ENCODE measurements around the gene EIF4B.

EIF4B gene

DNA sequence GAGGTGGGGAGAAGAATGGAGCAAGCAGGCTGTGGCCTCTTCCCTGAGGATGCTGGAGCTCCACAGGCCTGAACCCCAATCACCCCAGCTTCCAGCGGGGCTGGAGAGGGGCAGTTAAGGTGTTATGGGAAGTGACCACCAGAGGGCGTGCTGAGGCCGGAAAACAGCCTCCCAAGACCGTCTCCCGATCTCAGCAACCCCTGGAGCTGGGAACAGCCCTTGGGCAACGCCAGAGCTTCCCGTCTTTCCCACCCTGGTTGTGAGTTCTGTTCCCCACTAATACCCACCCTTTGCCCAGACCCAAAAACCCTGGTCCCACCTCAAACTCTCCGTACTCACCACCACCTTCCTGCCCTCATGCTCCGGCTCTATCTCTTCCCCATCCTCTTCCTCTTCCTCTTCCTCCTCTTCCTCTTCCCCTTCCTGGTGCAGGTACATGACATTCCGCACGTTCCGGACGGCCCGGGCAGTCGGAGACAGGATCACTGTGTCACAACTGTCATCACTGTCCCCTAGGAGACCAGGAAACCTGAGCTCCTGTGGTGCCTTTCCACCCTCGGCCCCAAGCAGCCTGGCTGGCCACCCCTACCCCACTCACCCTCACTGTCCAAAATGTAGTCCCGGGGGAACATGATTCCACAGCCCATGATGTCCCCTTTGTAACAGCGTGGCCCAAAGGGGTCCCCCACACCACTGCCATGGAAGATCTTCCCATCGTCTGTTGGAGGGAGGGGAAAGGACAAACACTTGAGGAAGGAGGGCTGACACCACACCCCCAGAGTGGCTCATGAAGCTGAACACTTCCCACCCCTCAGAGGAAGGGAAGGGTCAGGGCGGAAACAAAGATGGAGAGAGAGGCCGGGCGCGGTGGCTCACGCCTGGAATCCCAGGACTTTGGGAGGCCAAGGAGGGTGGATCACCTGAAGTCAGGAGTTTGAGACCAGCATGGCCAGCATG is 60.0 kb downstream of the EIF4B start:
- H3K4me1 ChIP-seq (ENCODE audit: insufficient read depth, low read length), result no peaks in the 10 kb centered on the region
- ATAC-seq (ENCODE audit: insufficient read depth, low read depth) (peak; percentile 75), DNase-seq (peak; percentile 60)
- no peak overlapping the region for H3K27ac ChIP-seq (ENCODE audit: low read length)
- no peaks in the 10 kb centered on the region for H3K9me3 ChIP-seq (ENCODE audit: insufficient read depth, low read length, severe bottlenecking)
- peaks cover 4% of the 10 kb centered on the region; the same call in 1 of the 2 replicates for H4K20me1 ChIP-seq (ENCODE audit: insufficient read depth, low read length)
- H3K36me3 ChIP-seq (ENCODE audit: insufficient read depth, low read length), result peaks cover 38% of the 10 kb centered on the region
- no peaks in the 10 kb centered on the region for H3K79me2 ChIP-seq (ENCODE audit: insufficient read depth, low read length)
- no peak overlapping the region for H3K9ac ChIP-seq (ENCODE audit: low read depth, low read length)
- H2AFZ ChIP-seq (ENCODE audit: low read depth, low read length), result no peak overlapping the region
- H3K4me2 ChIP-seq (ENCODE audit: insufficient read depth, low read length), result no peak overlapping the region
- no peaks in the 10 kb centered on the region for H3K27me3 ChIP-seq (ENCODE audit: insufficient read depth, low read length, poor library complexity)
- no peak overlapping the region for H3K4me3 ChIP-seq (ENCODE audit: low read depth in 1 of 2, low read length in 2 of 2)
- TF ChIP-seq, protein P1, sequence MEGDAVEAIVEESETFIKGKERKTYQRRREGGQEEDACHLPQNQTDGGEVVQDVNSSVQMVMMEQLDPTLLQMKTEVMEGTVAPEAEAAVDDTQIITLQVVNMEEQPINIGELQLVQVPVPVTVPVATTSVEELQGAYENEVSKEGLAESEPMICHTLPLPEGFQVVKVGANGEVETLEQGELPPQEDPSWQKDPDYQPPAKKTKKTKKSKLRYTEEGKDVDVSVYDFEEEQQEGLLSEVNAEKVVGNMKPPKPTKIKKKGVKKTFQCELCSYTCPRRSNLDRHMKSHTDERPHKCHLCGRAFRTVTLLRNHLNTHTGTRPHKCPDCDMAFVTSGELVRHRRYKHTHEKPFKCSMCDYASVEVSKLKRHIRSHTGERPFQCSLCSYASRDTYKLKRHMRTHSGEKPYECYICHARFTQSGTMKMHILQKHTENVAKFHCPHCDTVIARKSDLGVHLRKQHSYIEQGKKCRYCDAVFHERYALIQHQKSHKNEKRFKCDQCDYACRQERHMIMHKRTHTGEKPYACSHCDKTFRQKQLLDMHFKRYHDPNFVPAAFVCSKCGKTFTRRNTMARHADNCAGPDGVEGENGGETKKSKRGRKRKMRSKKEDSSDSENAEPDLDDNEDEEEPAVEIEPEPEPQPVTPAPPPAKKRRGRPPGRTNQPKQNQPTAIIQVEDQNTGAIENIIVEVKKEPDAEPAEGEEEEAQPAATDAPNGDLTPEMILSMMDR (IDR thresholded peaks at IDR 0.05; ENCODE audit: borderline replicate concordance, extremely low read depth, low read length, poor library complexity, severe bottlenecking), result peak; percentile 88
- no peak for TF ChIP-seq EZH2 (IDR thresholded peaks at IDR 0.05; ENCODE audit: borderline replicate concordance, low read depth, low read length, severe bottlenecking)

DNA sequence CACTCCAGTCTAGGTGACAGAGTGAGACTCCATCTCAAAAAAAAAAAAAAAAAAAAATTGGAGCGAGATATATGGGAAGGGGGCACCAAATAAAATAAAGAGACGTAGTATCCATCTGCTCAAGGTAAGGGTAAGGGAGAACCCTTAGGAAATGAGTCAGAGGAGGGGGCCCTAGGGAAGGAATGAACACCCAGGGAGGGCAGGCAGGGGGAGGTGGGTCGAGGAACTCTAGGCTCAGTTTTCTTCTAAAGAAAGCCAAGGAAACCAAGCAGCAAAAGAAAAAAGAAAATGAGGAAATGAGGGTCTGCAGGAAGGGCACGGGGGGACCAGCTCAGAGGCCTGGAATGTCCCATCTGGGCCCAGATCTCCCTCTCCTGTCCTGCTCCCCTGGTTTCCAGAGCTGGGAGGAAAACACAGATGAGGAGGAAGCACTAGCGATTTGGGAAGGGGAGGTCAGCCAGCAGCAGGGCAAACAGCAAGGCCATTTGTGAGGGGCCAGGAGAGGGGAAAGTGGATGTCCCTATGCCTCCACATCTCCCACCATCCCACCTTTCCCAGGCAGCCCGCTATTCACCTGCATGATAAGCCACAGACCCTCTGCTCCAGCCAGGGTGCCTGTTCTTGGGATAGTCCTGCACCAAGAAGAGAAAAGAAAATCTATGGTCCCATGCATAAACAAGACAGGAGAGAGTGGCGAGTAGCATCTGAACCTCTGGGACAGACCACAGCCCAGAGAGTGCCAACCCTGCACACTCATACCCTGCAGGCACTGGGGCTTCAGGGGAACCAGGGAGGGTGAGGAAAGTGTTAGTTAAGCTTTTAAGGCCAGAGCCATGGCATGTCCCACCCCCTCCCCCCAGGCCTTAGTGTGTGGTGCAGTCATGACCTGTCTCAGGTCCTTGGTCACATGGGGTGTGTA is 61.1 kb downstream of the EIF4B start:
- Histone ChIP-seq H4K20me1 (ENCODE audit: insufficient read depth, low read length) (peaks cover 4% of the 10 kb centered on the region; the same call in 1 of the 2 replicates), H3K4me1 (ENCODE audit: insufficient read depth, low read length) (no peaks in the 10 kb centered on the region), H3K79me2 (ENCODE audit: insufficient read depth, low read length) (no peaks in the 10 kb centered on the region), H3K4me2 (ENCODE audit: insufficient read depth, low read length) (no peak overlapping the region), H3K27ac (ENCODE audit: low read length) (no peak overlapping the region), H3K4me3 (ENCODE audit: low read depth in 1 of 2, low read length in 2 of 2) (no peak overlapping the region), H3K9me3 (ENCODE audit: insufficient read depth, low read length, severe bottlenecking) (no peaks in the 10 kb centered on the region), H3K9ac (ENCODE audit: low read depth, low read length) (no peak overlapping the region), H3K27me3 (ENCODE audit: insufficient read depth, low read length, poor library complexity) (no peaks in the 10 kb centered on the region), H2AFZ (ENCODE audit: low read depth, low read length) (no peak overlapping the region), H3K36me3 (ENCODE audit: insufficient read depth, low read length) (peaks cover 40% of the 10 kb centered on the region)
- ATAC-seq (ENCODE audit: insufficient read depth, low read depth) (no peak), DNase-seq (no peak)
- TF ChIP-seq EZH2 (IDR thresholded peaks at IDR 0.05; ENCODE audit: borderline replicate concordance, low read depth, low read length, severe bottlenecking), result no peak
- TF ChIP-seq, protein P1 (IDR thresholded peaks at IDR 0.05; ENCODE audit: borderline replicate concordance, extremely low read depth, low read length, poor library complexity, severe bottlenecking), result no peak

DNA sequence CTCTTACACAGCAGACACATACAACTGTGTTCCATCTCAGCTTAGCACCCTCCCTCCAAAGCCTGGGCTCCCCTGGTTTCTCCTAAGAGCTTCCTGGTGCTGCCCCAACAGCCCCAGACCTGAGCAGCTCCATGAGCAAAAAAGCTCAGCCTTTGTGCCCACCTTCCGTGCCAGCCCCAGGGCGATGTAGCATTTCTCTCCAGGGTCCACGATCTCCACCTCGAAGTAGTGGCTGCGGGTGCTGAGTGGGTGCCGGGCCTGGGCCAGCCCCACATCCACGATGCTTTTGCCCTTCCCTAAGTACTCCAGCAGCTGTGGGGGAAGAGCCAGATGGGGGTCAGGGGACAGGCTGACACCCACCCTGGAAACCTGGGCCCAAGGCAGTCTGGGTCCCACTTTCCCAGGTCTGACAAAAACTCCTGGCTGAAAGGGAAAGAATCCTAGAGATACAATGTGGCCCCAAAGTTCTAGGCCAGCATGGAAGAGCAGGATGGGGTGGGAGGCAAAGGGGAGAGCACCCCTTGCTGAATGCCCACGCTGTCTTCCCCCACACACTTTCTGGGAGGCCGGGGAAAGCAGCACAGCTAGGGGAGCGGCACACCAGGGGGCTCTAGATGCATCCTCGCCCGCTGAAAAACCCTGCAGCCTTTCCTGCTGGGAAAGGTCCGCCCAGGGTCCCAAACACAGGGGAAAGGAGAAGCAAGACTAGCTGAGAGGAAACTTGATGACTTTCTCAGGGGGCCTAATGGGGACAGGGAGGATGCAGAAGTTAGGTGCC is 61.9 kb downstream of the EIF4B start:
- Histone ChIP-seq H3K27me3 (ENCODE audit: insufficient read depth, low read length, poor library complexity) (no peaks in the 10 kb centered on the region), H3K4me3 (ENCODE audit: low read depth in 1 of 2, low read length in 2 of 2) (no peak overlapping the region), H3K9ac (ENCODE audit: low read depth, low read length) (no peak overlapping the region), H3K4me2 (ENCODE audit: insufficient read depth, low read length) (no peak overlapping the region), H3K79me2 (ENCODE audit: insufficient read depth, low read length) (no peaks in the 10 kb centered on the region), H3K9me3 (ENCODE audit: insufficient read depth, low read length, severe bottlenecking) (no peaks in the 10 kb centered on the region), H3K36me3 (ENCODE audit: insufficient read depth, low read length) (peaks cover 46% of the 10 kb centered on the region), H3K4me1 (ENCODE audit: insufficient read depth, low read length) (no peaks in the 10 kb centered on the region), H2AFZ (ENCODE audit: low read depth, low read length) (no peak overlapping the region), H4K20me1 (ENCODE audit: insufficient read depth, low read length) (peaks cover 4% of the 10 kb centered on the region; the same call in 1 of the 2 replicates), H3K27ac (ENCODE audit: low read length) (no peak overlapping the region)
- TF ChIP-seq, protein P1 (IDR thresholded peaks at IDR 0.05; ENCODE audit: borderline replicate concordance, extremely low read depth, low read length, poor library complexity, severe bottlenecking), result no peak
- no peak for TF ChIP-seq EZH2 (IDR thresholded peaks at IDR 0.05; ENCODE audit: borderline replicate concordance, low read depth, low read length, severe bottlenecking)
- ATAC-seq (ENCODE audit: insufficient read depth, low read depth) (no peak), DNase-seq (no peak)
